Mesodermal cell (in vitro differentiated cells): ENCODE results near the gene DAB1.
"Not testable (repeated sequence)": the region's sequence is repeated elsewhere in the genome, so short reads cannot be mapped to it uniquely, and the experiment has no call there.

Source experiments
- H3K27ac ChIP-seq: 2 replicates; pipeline ENCODE4 v1.7.0; 2013; ENCODE audit warnings: mild to moderate bottlenecking, low read depth, low read length, moderate library complexity; ENCODE audit not compliant: severe bottlenecking
- H3K36me3 ChIP-seq: 2 replicates; pipeline ENCODE4 v1.7.1; 2013; ENCODE audit warnings: mild to moderate bottlenecking, low read length, moderate library complexity; ENCODE audit not compliant: control insufficient read depth, insufficient read depth
- H3K4me1 ChIP-seq: one replicate; pipeline ENCODE4 v1.7.1; 2013; ENCODE audit warnings: mild to moderate bottlenecking, low read length; ENCODE audit not compliant: insufficient read depth, control insufficient read depth, poor library complexity, severe bottlenecking
- H3K4me3 ChIP-seq: 2 replicates; pipeline ENCODE4 v1.7.0; 2013; ENCODE audit warnings: low read length, control low read depth, mild to moderate bottlenecking; ENCODE audit not compliant: insufficient read depth, poor library complexity, severe bottlenecking; ENCODE audit errors: extremely low read depth
- H3K9me3 ChIP-seq: 2 replicates; pipeline ENCODE4 v1.7.1; 2013; ENCODE audit warnings: mild to moderate bottlenecking, low read length, moderate library complexity; ENCODE audit not compliant: control insufficient read depth
- WGBS, 2 experiments: methylation state at CpG; one replicate each; pipeline ENCODE4 v1.1.5; 2013; ENCODE audit warnings: missing lambda C conversion rate in 2 of 2; ENCODE audit not compliant: insufficient coverage in 2 of 2; 5-methylcytosine and 5-hydroxymethylcytosine counted together

DAB1 gene

DNA sequence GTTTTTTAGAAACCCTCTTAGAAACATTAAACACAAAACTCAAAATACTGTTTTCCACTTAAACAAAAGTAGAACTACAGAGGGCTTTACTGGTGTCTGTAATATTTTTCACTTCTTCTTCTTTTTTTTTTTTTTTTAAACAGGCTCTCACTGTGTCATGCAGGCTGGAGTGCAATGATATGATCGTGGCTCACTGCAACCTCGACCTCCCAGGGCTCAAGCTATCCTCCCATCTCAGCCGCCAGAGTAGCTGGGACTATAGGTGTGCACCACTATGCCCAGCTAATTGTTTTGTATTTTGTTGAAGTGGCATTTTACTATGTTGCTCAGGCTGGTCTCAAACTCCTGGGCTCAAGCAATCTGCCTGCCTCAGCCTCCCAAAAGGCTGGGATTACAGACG lies 194.8 kb downstream of the DAB1 start:
- 86% methylated on average over 2 of the region's 4 CpGs; no CpG with 5 or more reads in 1 of the 2 experiments for WGBS, 2 experiments
- Histone ChIP-seq H3K9me3 (no peaks in the 10 kb centered on the region), H3K4me1 (peaks cover 4% of the 10 kb centered on the region), H3K27ac (no peak overlapping the region), H3K36me3 (no peaks in the 10 kb centered on the region), H3K4me3 (no peak overlapping the region)

DNA sequence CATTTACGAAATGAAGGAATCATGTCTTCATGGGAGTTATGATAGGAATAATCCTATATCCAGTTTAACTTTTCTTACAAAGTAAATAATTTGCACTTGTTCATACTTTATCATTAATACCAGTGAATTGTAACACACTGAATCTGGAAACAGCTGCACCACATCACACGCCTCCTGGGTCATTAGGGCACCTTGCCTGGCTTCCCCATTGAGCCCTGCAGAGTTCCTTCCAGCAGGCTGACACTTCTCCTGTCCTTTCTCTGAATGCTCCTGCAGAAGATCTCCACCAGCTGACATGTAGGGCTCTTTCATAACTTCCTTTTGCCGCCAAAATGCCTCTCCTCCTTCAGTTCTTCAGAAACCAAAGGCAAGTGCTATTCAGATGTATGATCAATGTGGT lies 201.1 kb downstream of the DAB1 start:
- Histone ChIP-seq H3K36me3 (no peaks in the 10 kb centered on the region), H3K4me3 (no peak overlapping the region), H3K27ac (no peak overlapping the region), H3K9me3 (no peaks in the 10 kb centered on the region), H3K4me1 (peaks cover 8% of the 10 kb centered on the region)
- WGBS, 2 experiments: 100% methylated on average over 1 of the region's 3 CpGs

DNA sequence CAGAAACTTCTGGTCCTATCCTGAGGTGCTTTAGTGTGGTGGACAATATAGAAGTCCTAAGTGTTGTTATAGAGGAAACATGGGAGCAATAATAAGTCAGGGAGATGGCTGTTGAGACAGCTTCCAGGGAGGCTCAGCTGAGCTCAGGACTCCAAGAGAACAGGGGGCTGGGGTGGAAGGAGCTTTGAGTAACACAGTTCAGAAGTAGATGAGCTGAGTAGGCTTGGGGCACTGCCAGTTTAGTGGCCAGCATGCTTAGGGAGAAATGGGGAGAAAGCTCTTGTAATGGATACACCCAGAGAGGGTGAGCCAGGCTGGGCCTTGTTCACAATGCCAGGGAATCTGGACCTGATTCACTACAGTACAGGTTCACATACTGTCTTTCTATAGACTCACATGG lies 201.6 kb downstream of the DAB1 start:
- H3K4me1 ChIP-seq: peaks cover 10% of the 10 kb centered on the region
- no peaks in the 10 kb centered on the region for H3K9me3 ChIP-seq
- H3K36me3 ChIP-seq: no peaks in the 10 kb centered on the region
- H3K4me3 ChIP-seq: no peak overlapping the region
- no peak overlapping the region for H3K27ac ChIP-seq

DNA sequence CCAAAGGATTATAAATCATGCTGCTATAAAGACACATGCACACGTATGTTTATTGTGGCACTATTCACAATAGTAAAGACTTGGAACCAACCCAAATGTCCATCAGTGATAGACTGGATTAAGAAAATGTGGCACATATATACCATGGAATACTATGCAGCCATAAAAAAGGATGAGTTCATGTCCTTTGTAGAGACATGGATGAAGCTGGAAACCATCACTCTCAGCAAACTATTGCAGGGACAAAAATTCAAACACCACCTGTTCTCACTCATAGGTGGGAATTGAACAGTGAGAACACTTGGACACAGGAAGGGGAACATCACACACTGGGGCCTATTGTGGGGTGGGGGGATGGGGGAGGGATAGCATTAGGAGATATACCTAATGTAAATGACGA lies 203.0 kb downstream of the DAB1 start:
- WGBS, 2 experiments: no CpG with 5 or more reads among the region's 2 CpGs
- H3K27ac ChIP-seq, H3K9me3 ChIP-seq, H3K4me3 ChIP-seq, H3K36me3 ChIP-seq, H3K4me1 ChIP-seq: not testable (repeated sequence)

DNA sequence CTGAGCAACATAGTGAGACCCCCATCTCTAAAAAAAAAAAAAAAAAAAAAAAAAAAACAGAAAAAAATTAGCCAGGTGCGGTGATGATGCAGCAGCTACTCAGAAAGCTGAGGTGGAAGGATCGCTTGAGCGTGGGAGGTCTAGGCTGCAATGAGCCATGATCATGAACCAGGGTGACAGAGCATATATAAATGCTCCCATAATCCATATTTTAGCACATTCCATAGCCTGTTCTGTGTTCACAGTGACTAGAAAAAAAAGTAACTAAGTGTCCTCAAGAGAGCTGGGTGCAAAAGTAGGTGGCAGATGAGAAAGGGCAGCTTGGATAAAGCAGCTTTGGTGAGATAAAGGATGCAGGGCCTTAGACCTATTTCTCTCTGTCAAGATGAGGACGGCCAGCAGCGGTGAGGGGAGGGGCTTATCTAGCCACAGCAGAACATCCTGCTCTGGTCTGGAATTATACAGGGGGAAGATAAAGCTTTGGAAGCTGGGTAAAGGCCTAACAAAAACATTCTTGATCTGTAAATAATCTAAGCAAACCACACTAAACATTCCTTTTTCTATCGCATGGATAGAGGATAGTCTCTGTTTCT lies 205.3 kb downstream of the DAB1 start:
- H3K4me3 ChIP-seq: no peak overlapping the region
- peak overlapping the region; percentile 60 for H3K27ac ChIP-seq
- no peaks in the 10 kb centered on the region for H3K9me3 ChIP-seq
- WGBS, 2 experiments: 65% methylated on average over 4 of the region's 6 CpGs; no CpG with 5 or more reads in 1 of the 2 experiments
- H3K4me1 ChIP-seq: peaks cover 13% of the 10 kb centered on the region
- H3K36me3 ChIP-seq: no peaks in the 10 kb centered on the region

DNA sequence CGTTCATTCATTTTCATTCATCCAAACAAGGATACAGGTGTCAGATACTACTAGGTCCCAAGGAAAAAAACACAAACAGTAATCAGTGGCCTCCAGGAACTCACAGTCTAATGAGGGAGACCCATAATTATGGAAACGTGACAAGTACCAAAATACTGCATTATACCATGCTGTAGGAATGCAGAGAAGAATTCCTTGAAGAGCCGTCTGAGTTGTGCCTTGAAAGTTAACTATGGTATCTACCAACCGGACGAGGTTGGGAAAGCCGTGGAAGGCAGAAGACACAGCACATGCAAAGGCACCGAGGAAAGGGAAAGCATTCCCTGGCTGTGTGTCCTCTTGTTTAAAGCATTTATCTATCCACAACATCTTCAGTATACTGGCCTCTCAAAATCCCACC lies 206.0 kb downstream of the DAB1 start:
- H3K4me1 ChIP-seq: peaks cover 13% of the 10 kb centered on the region
- no peaks in the 10 kb centered on the region for H3K36me3 ChIP-seq

DNA sequence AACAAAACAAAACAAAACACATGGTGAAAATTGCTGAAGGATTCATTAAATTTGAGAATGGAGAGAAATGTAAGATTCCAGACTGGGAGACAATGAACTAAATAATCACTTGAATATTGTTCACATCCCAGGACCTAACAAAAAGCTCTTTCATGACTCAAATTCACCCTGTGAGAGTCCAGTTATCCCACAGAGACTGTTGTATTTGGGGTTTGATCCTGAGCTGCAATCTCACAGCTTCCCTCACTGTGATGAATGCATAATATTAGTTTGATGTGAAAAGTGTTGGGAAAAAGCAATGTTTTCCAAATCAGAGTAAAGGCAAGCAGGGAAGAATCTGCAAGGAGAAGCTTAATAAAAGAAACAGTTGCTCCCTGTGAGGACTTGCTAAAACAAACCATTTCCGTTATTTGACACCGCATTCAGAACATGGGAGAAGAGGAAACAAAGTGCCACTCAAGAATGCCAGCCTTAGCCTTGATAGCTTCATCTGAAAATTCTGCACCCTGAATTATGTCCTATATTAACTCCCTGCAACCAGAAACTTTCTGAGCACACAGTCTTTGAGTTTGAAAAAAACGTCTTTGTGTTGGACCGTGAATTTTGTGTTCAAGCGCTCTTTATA lies 208.8 kb downstream of the DAB1 start:
- H3K4me3 ChIP-seq: no peak overlapping the region
- H3K27ac ChIP-seq: peak overlapping the region; percentile 80
- H3K36me3 ChIP-seq: no peaks in the 10 kb centered on the region
- WGBS, 2 experiments: 65 to 76% methylated on average over 5 of the region's 5 CpGs
- no peaks in the 10 kb centered on the region for H3K9me3 ChIP-seq
- H3K4me1 ChIP-seq: peaks cover 13% of the 10 kb centered on the region

More for the DNA sequence above, 206.0 kb downstream of the DAB1 start:
- H3K4me3 ChIP-seq: no peak overlapping the region
- H3K9me3 ChIP-seq: no peaks in the 10 kb centered on the region
- WGBS, 2 experiments: 92 to 97% methylated on average over 5 to 7 of the region's 7 CpGs
- peak overlapping the region; percentile 60 for H3K27ac ChIP-seq

DNA sequence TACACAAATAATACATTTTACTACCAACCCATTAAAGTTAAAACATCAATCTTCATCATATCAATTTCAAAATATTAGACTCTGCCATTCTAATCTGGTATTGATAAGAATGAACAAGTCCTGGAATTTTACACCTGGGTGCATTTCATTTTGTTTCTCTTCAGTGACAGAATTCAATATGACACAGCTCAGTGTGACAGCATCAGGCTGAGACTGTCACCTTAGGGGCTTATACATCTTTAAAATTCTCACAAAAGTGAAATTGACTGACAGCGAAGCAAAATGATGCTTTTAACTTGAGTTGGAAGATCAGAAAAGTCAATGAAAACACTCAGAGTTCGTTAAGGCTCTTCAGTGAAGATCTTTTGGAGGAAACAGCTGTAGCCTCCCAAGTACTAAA lies 213.0 kb downstream of the DAB1 start:
- no peak overlapping the region for H3K27ac ChIP-seq
- WGBS, 2 experiments: 87 to 96% methylated on average over 2 of the region's 2 CpGs

DNA sequence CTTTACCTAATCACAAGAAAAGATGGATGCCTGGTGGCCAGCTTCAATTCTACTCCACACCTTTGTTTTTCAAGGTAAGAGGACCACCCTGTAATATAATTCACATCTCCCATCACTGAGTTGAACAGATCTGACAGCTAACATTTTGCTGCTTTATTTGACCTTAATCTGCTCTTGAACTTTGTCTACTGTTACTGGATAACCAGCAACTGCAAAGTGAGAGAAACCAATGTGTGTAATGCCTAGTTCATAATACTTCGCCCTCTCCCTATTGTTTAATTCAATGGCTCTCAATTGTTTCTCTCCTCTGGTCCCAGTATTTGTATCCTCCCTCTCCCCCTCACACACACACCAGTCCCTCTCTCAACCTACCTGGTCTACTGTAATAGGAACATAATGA lies 214.4 kb downstream of the DAB1 start:
- 100% methylated on average over 1 of the region's 1 CpG; no CpG with 5 or more reads in 1 of the 2 experiments for WGBS, 2 experiments
- Histone ChIP-seq H3K4me1 (peaks cover 15% of the 10 kb centered on the region), H3K27ac (no peak overlapping the region), H3K9me3 (no peaks in the 10 kb centered on the region), H3K36me3 (no peaks in the 10 kb centered on the region), H3K4me3 (no peak overlapping the region)

More for the DNA sequence above, 213.0 kb downstream of the DAB1 start:
- Histone ChIP-seq H3K4me1 (peaks cover 8% of the 10 kb centered on the region), H3K9me3 (no peaks in the 10 kb centered on the region), H3K4me3 (no peak overlapping the region), H3K36me3 (no peaks in the 10 kb centered on the region)

DNA sequence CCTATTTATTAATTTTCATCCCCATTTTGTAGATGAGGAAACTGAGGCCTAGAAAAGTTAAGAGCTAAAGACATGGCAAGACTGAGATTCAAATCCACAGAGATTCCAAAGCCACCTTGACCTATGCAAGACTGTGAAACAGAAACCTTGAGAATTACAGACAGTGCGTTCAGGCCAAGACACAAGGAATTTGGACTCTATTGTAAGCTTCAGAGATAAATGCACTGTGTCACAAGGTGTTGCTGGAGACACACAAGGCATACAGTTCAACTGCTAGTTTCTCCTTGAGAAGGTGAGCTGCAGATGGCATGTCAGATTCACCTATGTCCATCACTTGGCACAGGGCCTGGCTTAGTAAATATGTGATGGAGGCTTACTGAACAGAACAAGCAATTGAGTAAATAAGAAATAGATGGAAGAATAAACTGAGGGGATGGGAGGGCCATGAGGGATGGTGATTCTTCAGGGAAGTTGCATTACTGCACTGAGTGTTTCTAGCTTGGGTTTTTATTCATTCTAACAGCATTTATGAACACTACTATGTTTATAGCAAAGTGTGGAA lies 215.0 kb downstream of the DAB1 start:
- H3K4me1 ChIP-seq: peaks cover 15% of the 10 kb centered on the region
- H3K4me3 ChIP-seq: no peak overlapping the region
- WGBS, 2 experiments: 100% methylated on average over 1 of the region's 1 CpG
- H3K9me3 ChIP-seq: no peaks in the 10 kb centered on the region
- H3K36me3 ChIP-seq: no peaks in the 10 kb centered on the region
- no peak overlapping the region for H3K27ac ChIP-seq

DNA sequence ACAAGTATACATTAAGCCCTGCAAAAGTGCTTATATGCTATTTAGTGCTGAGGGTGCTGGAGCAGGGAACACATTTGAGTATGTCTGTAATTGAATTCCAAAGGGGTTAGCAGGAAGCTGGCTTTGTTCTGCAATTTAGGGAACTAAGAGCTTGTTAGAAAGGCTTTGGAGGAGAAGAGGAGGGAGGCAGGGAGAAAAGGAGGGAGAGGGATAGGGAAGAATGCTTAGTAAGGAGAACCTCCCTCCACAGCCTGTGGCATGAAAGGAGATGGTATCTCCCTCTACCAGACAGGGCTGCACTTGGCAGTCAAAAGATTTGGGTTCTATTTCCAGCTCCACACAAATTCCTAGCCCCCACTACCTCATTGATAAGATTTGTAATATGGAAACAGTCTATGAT lies 217.8 kb downstream of the DAB1 start:
- Histone ChIP-seq H3K36me3 (no peaks in the 10 kb centered on the region), H3K4me1 (peaks cover 15% of the 10 kb centered on the region), H3K27ac (no peak overlapping the region), H3K4me3 (no peak overlapping the region), H3K9me3 (no peaks in the 10 kb centered on the region)
